Psoas muscle (tissue), 8 donors: Measurements from ENCODE around the gene HAGHL. TPM values are rescaled to one million over a fixed set of nuclear protein-coding genes. Genes with fewer than 3 reads are reported as not detected.

Experiments
- ATAC-seq, 4 donors: fragments of 200-7000 bp; cut with Tn5 transposase; one replicate each; pipeline ENCODE4 v1.9.1; 2020; ENCODE audit warnings: moderate library complexity in 3 of 4, mild to moderate bottlenecking in 2 of 4
- DNase-seq, 2 donors: peaks; one replicate each; pipeline ENCODE4 v3.0.0-alpha.2; 2020
- H3K27ac ChIP-seq: fragments of 200-600 bp; one replicate; pipeline ENCODE4 v1.8.0; 2022
- H3K27me3 ChIP-seq, 3 donors: fragments of 200-600 bp in 1 of 3; one replicate each; pipeline versions ENCODE4 v1.6.1 to v1.8.0; 2013 to 2022; ENCODE audit warnings: low read length in 2 of 3, mild to moderate bottlenecking in 2 of 3, moderate library complexity in 1 of 3; ENCODE audit not compliant: insufficient read depth in 3 of 3
- H3K36me3 ChIP-seq, 2 donors: fragments of 200-600 bp in 1 of 2; one replicate each; pipeline versions ENCODE4 v1.6.1 to v1.8.0; 2013 to 2022; ENCODE audit warnings: low read depth in 1 of 2, mild to moderate bottlenecking in 1 of 2, moderate library complexity in 1 of 2; ENCODE audit not compliant: insufficient read depth in 1 of 2
- H3K4me1 ChIP-seq: fragments of 200-600 bp; one replicate; pipeline ENCODE4 v1.8.0; 2022
- H3K4me3 ChIP-seq: fragments of 200-600 bp; one replicate; pipeline ENCODE4 v1.8.0; 2022; ENCODE audit warnings: mild to moderate bottlenecking
- H3K9me3 ChIP-seq: fragments of 200-600 bp; one replicate; pipeline ENCODE4 v1.8.0; 2022
- CTCF ChIP-seq: fragments of 200-600 bp; IDR thresholded peaks from one replicate; pipeline ENCODE4 v1.8.0; 2022; ENCODE audit warnings: antibody characterized with exemption
- WGBS, 3 donors: extraction: QIAGEN DNeasy Blood & Tissue Kit; methylation state at CpG; one replicate each; pipeline versions ENCODE4 v1.1.6 to v1.1.7; 2013; 5-methylcytosine and 5-hydroxymethylcytosine counted together
- intact Hi-C, 2 donors: fragments of 100-400 bp; cut with DNase I; formaldehyde crosslinking; loops; one replicate each; pipeline versions ENCODE4 v1.11.0 to v1.14.2; 2022
- polyA plus RNA-seq, 3 donors: library from polyadenylated mRNA; stranded (reverse); fragments of 200-250 nt; gene quantifications; one replicate each; pipeline ENCODE4 v1.2.3, GENCODE V29; 2013
- total RNA-seq, 4 donors: library from RNA; stranded (reverse); fragmentation: NEBNext Ultra II Directional in 2 of 4; extraction: Animal tissue kit (Norgen Biotek cat#: 25700) in 2 of 4; gene quantifications; one replicate each; pipeline versions ENCODE4 v1.2.1 to v1.2.4, GENCODE V29; 2021 to 2023
- donor health status: healthy with polysubstance abuse.
- donor health status: DM: no; HTN: no; CAD: no; lungs with moderate emphysema.
- donor health status: Bipolar disorder and iron deficiency.
- donor health status: healthy.
- donor health status: DM: yes; HTN: yes; CAD: no.
- donor health status: DM: no; HTN: no; CAD: no.
- donor health status: DM: no; HTN: no; CAD: no.
- donor health status: DM: yes; HTN: yes; CAD: no.

Gene HAGHL
- total and polyA plus RNA-seq, 7 donors = 0.38 to 4.4 (median 0.58) TPM

GRCh38 chr16:684961-685696, 41.8 kb upstream of the HAGHL start:
- DNase-seq (peak in 1 of 2 donors; percentile 45), ATAC-seq (no peak)
- Histone ChIP-seq H3K4me1 (peaks cover 55% of the 10 kb centered on the region), H3K9me3 (no peaks in the 10 kb centered on the region), H3K27me3 (no peaks in the 10 kb centered on the region), H3K36me3 (peaks cover 5 to 34% of the 10 kb centered on the region in 2 donors), H3K4me3 (peak overlapping the region; percentile 79), H3K27ac (peak overlapping the region; percentile 68)
- no peak for TF ChIP-seq CTCF
- intact Hi-C loops = no loop called here
- 87 to 91% (median 88%) methylated on average over 58 to 61 of the region's 61 CpGs for WGBS, 3 donors

DNA sequence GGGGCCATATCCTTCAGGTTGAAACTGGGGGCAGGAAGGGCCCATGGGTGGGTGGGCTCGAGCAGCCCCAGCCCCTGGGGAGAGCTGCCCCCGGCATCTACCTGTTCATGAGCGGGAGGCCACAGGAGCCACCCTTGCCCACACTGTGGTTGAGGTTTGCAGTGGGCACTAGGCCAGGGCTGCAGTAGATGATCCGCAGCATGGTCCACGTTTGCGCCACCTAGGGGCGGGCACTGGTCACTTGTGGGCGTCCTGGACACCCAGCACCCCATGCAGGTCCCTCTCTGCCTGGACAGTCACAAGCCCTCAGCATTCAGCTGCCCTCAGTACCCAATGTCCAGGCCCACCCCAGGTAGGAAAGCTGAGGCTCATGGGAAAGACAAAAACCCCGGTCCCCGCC, 40.9 kb upstream of the HAGHL start:
- Histone ChIP-seq H3K36me3 (peaks cover 5 to 34% of the 10 kb centered on the region in 2 donors), H3K27me3 (no peaks in the 10 kb centered on the region), H3K9me3 (no peaks in the 10 kb centered on the region), H3K27ac (no peak overlapping the region), H3K4me1 (peaks cover 58% of the 10 kb centered on the region), H3K4me3 (no peak overlapping the region)
- DNase-seq = peak in 1 of 2 donors; percentile 55
- intact Hi-C loops = no loop called here
- no peak for TF ChIP-seq CTCF
- 63 to 69% (median 66%) methylated on average over 10 of the region's 10 CpGs for WGBS, 3 donors
- ATAC-seq = no peak

DNA sequence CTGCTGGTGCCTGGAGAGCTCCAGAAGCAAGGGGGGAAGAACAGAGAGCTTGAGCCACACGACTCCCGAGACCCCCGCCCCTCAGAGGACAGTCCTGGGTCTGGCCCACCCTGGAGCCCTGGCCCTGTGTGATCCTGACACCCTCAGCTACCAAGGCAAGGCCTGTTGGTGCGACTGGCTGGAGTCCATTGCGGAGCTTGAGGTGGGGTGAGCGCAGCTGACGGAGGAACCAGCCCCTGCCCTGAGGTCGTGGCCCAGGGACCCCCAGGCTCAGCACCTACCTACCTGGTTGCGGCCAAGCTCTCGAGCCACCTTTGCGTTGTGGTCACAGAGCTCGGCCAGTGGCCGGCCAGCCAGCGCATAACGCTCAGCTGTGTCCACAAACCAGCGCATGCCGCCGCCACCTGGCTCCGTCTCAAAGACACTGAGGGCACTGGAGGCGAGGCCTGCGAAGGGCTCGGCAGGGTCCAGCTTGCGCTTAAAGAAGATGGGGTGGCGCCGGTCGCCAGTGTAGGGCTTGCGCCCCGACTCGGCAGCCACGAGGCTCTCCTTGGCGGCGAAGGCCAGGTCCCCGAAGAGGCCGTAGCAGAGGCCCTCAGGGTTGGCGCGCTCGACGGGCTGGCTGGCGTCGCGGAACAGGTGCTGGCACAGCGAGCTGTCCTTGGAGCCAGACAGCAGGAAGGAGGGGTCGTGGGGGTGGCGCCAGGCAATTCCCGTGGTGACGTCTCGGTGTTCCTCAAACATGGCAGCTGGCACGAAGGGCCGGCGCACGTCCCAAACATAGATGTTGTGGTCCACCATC, 40.2 kb upstream of the HAGHL start:
- 57 to 66% (median 61%) methylated on average over 44 to 51 of the region's 51 CpGs for WGBS, 3 donors
- TF ChIP-seq CTCF = no peak
- H3K27me3 ChIP-seq = peaks cover 0 to 3% (median 0%) of the 10 kb centered on the region in 3 donors
- no peak for ATAC-seq
- no peaks in the 10 kb centered on the region for H3K9me3 ChIP-seq
- H3K4me3 ChIP-seq = no peak overlapping the region
- peaks cover 51% of the 10 kb centered on the region for H3K4me1 ChIP-seq
- no peak for DNase-seq
- intact Hi-C loops = no loop called here
- no peak overlapping the region for H3K27ac ChIP-seq
- peaks cover 5 to 31% of the 10 kb centered on the region in 2 donors for H3K36me3 ChIP-seq

GRCh38 chr16:687499-687898, 39.4 kb upstream of the HAGHL start:
- intact Hi-C loops = no loop called here
- no peak for DNase-seq
- Histone ChIP-seq H3K4me1 (peaks cover 43% of the 10 kb centered on the region), H3K4me3 (no peak overlapping the region), H3K27me3 (peaks cover 0 to 11% (median 2%) of the 10 kb centered on the region in 3 donors), H3K27ac (no peak overlapping the region), H3K9me3 (no peaks in the 10 kb centered on the region), H3K36me3 (peaks cover 0 to 23% of the 10 kb centered on the region in 2 donors)
- ATAC-seq = no peak
- TF ChIP-seq CTCF = no peak
- WGBS, 3 donors = 89 to 94% (median 90%) methylated on average over 19 of the region's 19 CpGs
